ENCODE data around the gene WNT2.

DNA sequence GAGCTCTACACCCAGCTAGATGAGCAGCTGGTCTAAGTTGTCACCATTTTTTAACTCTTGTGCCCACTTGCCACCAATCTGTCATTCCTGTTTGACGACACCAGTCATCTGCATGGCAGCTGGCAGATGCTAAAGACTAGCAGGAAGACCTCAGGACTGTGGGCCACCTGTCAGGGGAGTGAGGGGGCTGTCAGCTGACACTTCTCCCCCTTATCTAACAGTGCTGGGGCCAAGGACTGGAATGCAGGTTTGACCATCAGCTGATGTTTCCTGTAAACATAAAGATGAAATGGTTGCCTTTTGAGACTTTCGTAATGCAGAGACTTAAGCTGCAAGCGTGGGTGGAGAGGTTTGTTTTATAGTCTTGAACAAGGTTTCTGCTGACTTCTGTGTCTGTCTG, 93.5 kb downstream of the WNT2 start:
- TF ChIP-seq POLR2A (IDR thresholded peaks at IDR 0.05; ENCODE audit: low read length), result no peak
- no peak for TF ChIP-seq GATA1 (IDR thresholded peaks at IDR 0.05; ENCODE audit: low read depth, low read length)
